ENCODE results near the gene TTLL9. TPM values are rescaled to one million over a fixed set of nuclear protein-coding genes. Genes with fewer than 3 reads are reported as not detected.
A peak's percentile ranks its signal among the peaks of the same experiment; 100 is the strongest.

The TTLL9 gene
- 0.24 to 0.37 TPM (median 0.33 TPM) in 3 replicates for total RNA-seq
- long read RNA-seq = 0 reads

GRCh38 chr20:31869942-31870725 is at the start of gene TTLL9, which contains the start of gene DUSP15:
TSS of gene TTLL9 (plus strand) at chr20:31870634. CDS start at chr20:31871127, 493 bp downstream.
TSS of gene DUSP15 (minus strand) at chr20:31870527. CDS start at chr20:31870337, 190 bp downstream.
- H3K36me3 Mint-ChIP-seq (ENCODE audit: low read depth) = peaks cover 4% of the 10 kb centered on the region
- H3K9me3 Mint-ChIP-seq (ENCODE audit: low read depth) = no peaks in the 10 kb centered on the region
- H3K4me1 Mint-ChIP-seq (ENCODE audit: low read depth) = peaks cover 29% of the 10 kb centered on the region
- peak within 1 kb of the TSS; percentile 95 for H3K27ac Mint-ChIP-seq (ENCODE audit: unreplicated experiment)
- peaks cover 2% of the 10 kb centered on the region for H3K27me3 Mint-ChIP-seq (ENCODE audit: low read depth)
- peak; percentile 21 for TF ChIP-seq CTCF (IDR thresholded peaks at IDR 0.05)
- peak within 1 kb of the TSS; percentile 100 for H3K4me3 Mint-ChIP-seq (ENCODE audit: unreplicated experiment)
- no peak for DNase-seq (ENCODE audit: low spot score)

GRCh38 chr20:31821427-31821826 is 49.0 kb upstream of the TTLL9 start:
- peak overlapping the region; percentile 65 for H3K27ac Mint-ChIP-seq (ENCODE audit: unreplicated experiment)
- TF ChIP-seq CTCF (IDR thresholded peaks at IDR 0.05) = no peak
- peaks cover 9% of the 10 kb centered on the region for H3K4me1 Mint-ChIP-seq (ENCODE audit: low read depth)
- DNase-seq (ENCODE audit: low spot score) = peak; percentile 70
- H3K9me3 Mint-ChIP-seq (ENCODE audit: low read depth) = no peaks in the 10 kb centered on the region
- no peak overlapping the region for H3K4me3 Mint-ChIP-seq (ENCODE audit: unreplicated experiment)
- no peaks in the 10 kb centered on the region for H3K36me3 Mint-ChIP-seq (ENCODE audit: low read depth)
- no peaks in the 10 kb centered on the region for H3K27me3 Mint-ChIP-seq (ENCODE audit: low read depth)

- Mint-ChIP-seq H3K27me3 (ENCODE audit: low read depth) (no peaks in the 10 kb centered on the region), H3K4me3 (ENCODE audit: unreplicated experiment) (peak overlapping the region; percentile 46), H3K36me3 (ENCODE audit: low read depth) (no peaks in the 10 kb centered on the region), H3K27ac (ENCODE audit: unreplicated experiment) (no peak overlapping the region), H3K9me3 (ENCODE audit: low read depth) (no peaks in the 10 kb centered on the region), H3K4me1 (ENCODE audit: low read depth) (peaks cover 9% of the 10 kb centered on the region)
- peak; percentile 100 for TF ChIP-seq CTCF (IDR thresholded peaks at IDR 0.05)
- peak; percentile 91 for DNase-seq (ENCODE audit: low spot score)
Observed at GRCh38 chr20:31822421-31823330, 47.8 kb upstream of the TTLL9 start.

- DNase-seq (ENCODE audit: low spot score) = peak; percentile 71
- Mint-ChIP-seq H3K9me3 (ENCODE audit: low read depth) (no peaks in the 10 kb centered on the region), H3K4me3 (ENCODE audit: unreplicated experiment) (peak overlapping the region; percentile 6), H3K27me3 (ENCODE audit: low read depth) (peaks cover 2% of the 10 kb centered on the region), H3K27ac (ENCODE audit: unreplicated experiment) (no peak overlapping the region), H3K36me3 (ENCODE audit: low read depth) (no peaks in the 10 kb centered on the region), H3K4me1 (ENCODE audit: low read depth) (peaks cover 11% of the 10 kb centered on the region)
- no peak for TF ChIP-seq CTCF (IDR thresholded peaks at IDR 0.05)
Observed at GRCh38 chr20:31823360-31824124, 46.9 kb upstream of the TTLL9 start.

Data from chondrocyte (in vitro differentiated cells).